ENCODE data around the gene CHGA.

- no peak for TF ChIP-seq CHD2 (IDR thresholded peaks at IDR 0.05; ENCODE audit: borderline replicate concordance, low read depth, low read length)
- no peak for TF ChIP-seq GABPA (IDR thresholded peaks at IDR 0.05; ENCODE audit: low read depth)
These were observed 36.6 kb upstream of the CHGA start for GRCh38 chr14:92886337-92886736.

All from GM12878 (cell line).